Endothelial cell of umbilical vein (primary cell): ENCODE results near the gene DEPDC5. TPM values are rescaled to one million over a fixed set of nuclear protein-coding genes. Genes with fewer than 3 reads are reported as not detected.

ENCODE experiments used
- BruUV-seq: library from RNA; stranded (reverse); fragments of 400-500 nt; replicated peaks from 2 replicates; lab custom pipeline; 2021; lab: Mats Ljungman, UMichigan
- CTCF ChIA-PET: fragments of 300-600, 350-600 bp; sonication (Branson Sonifier 250); formaldehyde crosslinking; loops from one replicate; lab custom pipeline; 2021; ENCODE audit warnings: antibody characterized with exemption, inconsistent platforms; lab: Charles Lee
- POLR2A ChIA-PET: fragments of 300-600, 350-600 bp; sonication (Branson Sonifier 250); formaldehyde crosslinking; loops from one replicate; lab custom pipeline; 2021; ENCODE audit warnings: antibody characterized with exemption, inconsistent platforms; lab: Charles Lee
- DNase-seq: peaks from one replicate; pipeline ENCODE4 v3.0.0-alpha.2; 2011; ENCODE audit warnings: low read depth, low spot score
- FAIRE-seq: peaks from 2 replicates; lab custom pipeline; 2011; peaks lifted over from hg19 to GRCh38; lab: Jason Lieb, UNC
- H2AFZ ChIP-seq: 2 replicates; pipeline ENCODE4 v1.6.0; 2012; ENCODE audit warnings: low read depth, low read length, control low read depth, inconsistent platforms
- H3K27ac ChIP-seq: 2 replicates; pipeline ENCODE4 v1.5.1; 2011; ENCODE audit warnings: low read depth, mild to moderate bottlenecking, control low read depth, low read length, moderate library complexity; ENCODE audit not compliant: insufficient read depth
- H3K27me3 ChIP-seq, 2 experiments: 2 replicates each; pipeline versions ENCODE4 v1.6.0 to v1.6.1; 2011; ENCODE audit warnings: low read length in 2 of 2, mixed read lengths in 1 of 2; ENCODE audit not compliant: control insufficient read depth in 2 of 2, insufficient read depth in 2 of 2
- H3K36me3 ChIP-seq, 2 experiments: 2 replicates in 1 of 2; 3 replicates in 1 of 2; pipeline ENCODE4 v1.5.1; 2011; ENCODE audit warnings: low read length in 2 of 2, mild to moderate bottlenecking in 1 of 2, moderate library complexity in 1 of 2; ENCODE audit not compliant: control insufficient read depth in 2 of 2, insufficient read depth in 2 of 2; ENCODE audit errors: extremely low read depth in 1 of 2
- H3K4me1 ChIP-seq: 3 replicates; pipeline ENCODE4 v1.5.1; 2011; ENCODE audit warnings: mild to moderate bottlenecking, low read length; ENCODE audit not compliant: control insufficient read depth, insufficient read depth; ENCODE audit errors: extremely low read depth
- H3K4me2 ChIP-seq: 2 replicates; pipeline ENCODE4 v1.6.1; 2011; ENCODE audit warnings: low read length, control low read depth, mixed read lengths; ENCODE audit not compliant: insufficient read depth
- H3K4me3 ChIP-seq, 3 experiments: fragments of 200-600 bp in 1 of 3; sonication (generic), shearing (Covaris generic) in 1 of 3; replicated peaks in 1 of 3; 2 replicates each; pipeline ENCODE4 v1.5.1; 2011 to 2016; ENCODE audit warnings: control low read depth in 3 of 3, low read length in 3 of 3, mild to moderate bottlenecking in 2 of 3, inconsistent platforms in 1 of 3, low read depth in 1 of 3, moderate library complexity in 1 of 3; ENCODE audit not compliant: insufficient read depth in 1 of 3
- H3K79me2 ChIP-seq: 2 replicates; pipeline ENCODE4 v1.6.0; 2012; ENCODE audit warnings: low read length, inconsistent platforms; ENCODE audit not compliant: control insufficient read depth, insufficient read depth
- H3K9ac ChIP-seq: replicated peaks from 2 replicates; pipeline ENCODE3; 2011; ENCODE audit warnings: low read length, control low read depth; ENCODE audit not compliant: insufficient read depth; ENCODE audit errors: extremely low read depth
- H3K9me1 ChIP-seq: replicated peaks from 3 replicates; pipeline ENCODE4 v1.6.0; 2011; ENCODE audit warnings: mild to moderate bottlenecking, low read length; ENCODE audit not compliant: control insufficient read depth, insufficient read depth; ENCODE audit errors: extremely low read depth
- H3K9me3 ChIP-seq: replicated peaks from 2 replicates; pipeline ENCODE4 v1.5.1; 2012; ENCODE audit warnings: low read length, inconsistent platforms; ENCODE audit not compliant: control insufficient read depth, insufficient read depth
- H4K20me1 ChIP-seq: replicated peaks from 2 replicates; pipeline ENCODE3; 2011; ENCODE audit warnings: mild to moderate bottlenecking, low read length; ENCODE audit not compliant: control insufficient read depth, insufficient read depth; ENCODE audit errors: extremely low read depth
- EZH2 ChIP-seq: IDR thresholded peaks from 2 replicates; pipeline ENCODE4 v1.6.1; 2012; ENCODE audit warnings: borderline replicate concordance, low read depth, mild to moderate bottlenecking, moderate library complexity, low read length, inconsistent platforms; ENCODE audit not compliant: severe bottlenecking
- FOS ChIP-seq: IDR thresholded peaks from 2 replicates; pipeline ENCODE4 v1.6.1; 2011; ENCODE audit warnings: mild to moderate bottlenecking, low read length, moderate library complexity, borderline replicate concordance; ENCODE audit not compliant: insufficient read depth
- GATA2 ChIP-seq: IDR thresholded peaks from 2 replicates; pipeline ENCODE4 v1.7.0; 2011; ENCODE audit warnings: low read depth, mild to moderate bottlenecking, moderate library complexity, mixed read lengths, low read length; ENCODE audit not compliant: insufficient read length, insufficient read depth
- JUN ChIP-seq: IDR thresholded peaks from 2 replicates; pipeline ENCODE4 v1.6.1; 2011; ENCODE audit warnings: borderline replicate concordance, low read depth; ENCODE audit not compliant: insufficient read length, insufficient read depth
- MYC ChIP-seq: IDR thresholded peaks from one replicate; pipeline ENCODE4 v1.6.1; 2011; ENCODE audit warnings: mild to moderate bottlenecking, low read depth, low read length
- POLR2A ChIP-seq: IDR thresholded peaks from 2 replicates; pipeline ENCODE4 v1.6.1; 2012; ENCODE audit warnings: low read depth, mild to moderate bottlenecking, control low read depth, low read length
- POLR2AphosphoS5 ChIP-seq: IDR thresholded peaks from 2 replicates; pipeline ENCODE4 v1.6.1; 2012; ENCODE audit warnings: low read depth, mild to moderate bottlenecking, control low read depth, low read length, moderate library complexity; ENCODE audit not compliant: insufficient read depth
- dilution Hi-C: fragments of 300-500 bp; cut with MboI; formaldehyde crosslinking; loops from one replicate; pipeline ENCODE4 v1.15.0; 2019; ENCODE audit warnings: low sequenced_read_pairs; ENCODE audit not compliant: extremely low pct_ligation_motif_present
- intact Hi-C: fragments of 100-400 bp; cut with micrococcal nuclease; formaldehyde crosslinking; loops from one replicate; pipeline ENCODE4 v1.10.0; 2022
- polyA plus RNA-seq, 4 experiments: library from polyadenylated mRNA; depleted of rRNA in 3 of 4; stranded (reverse) in 3 of 4; unstranded in 1 of 4; fragments of >200 nt; gene quantifications; 2 replicates each; pipeline versions ENCODE4 v1.2.1 to v1.2.3, GENCODE V29; 2011 to 2012; ENCODE audit warnings: missing spikeins in 1 of 4
- total RNA-seq: library from RNA; stranded (reverse); gene quantifications from 2 replicates; pipeline ENCODE4 v1.2.3, GENCODE V29; 2021
- TF ChIP-seq, protein P1 (sequence below), 2 donors: IDR thresholded peaks; 1 replicate in 1 of 2; 2 replicates in 1 of 2; pipeline ENCODE4 v1.5.1; 2011; ENCODE audit warnings: low read length in 2 of 2, mild to moderate bottlenecking in 2 of 2, moderate library complexity in 2 of 2, control low read depth in 1 of 2, inconsistent platforms in 1 of 2, low read depth in 1 of 2; ENCODE audit not compliant: insufficient read depth in 1 of 2; ENCODE audit errors: extremely low read depth in 1 of 2
- TF ChIP-seq, protein P2 (sequence below): IDR thresholded peaks from 2 replicates; pipeline ENCODE4 v1.6.1; 2011; ENCODE audit not compliant: insufficient read depth, insufficient read length

The DEPDC5 gene
- total and polyA plus RNA-seq, 2 donors (not counting 3 experiments of a cell fraction or from before 2014, with no cell fraction given), result 13.1 to 36.6 TPM

DNA sequence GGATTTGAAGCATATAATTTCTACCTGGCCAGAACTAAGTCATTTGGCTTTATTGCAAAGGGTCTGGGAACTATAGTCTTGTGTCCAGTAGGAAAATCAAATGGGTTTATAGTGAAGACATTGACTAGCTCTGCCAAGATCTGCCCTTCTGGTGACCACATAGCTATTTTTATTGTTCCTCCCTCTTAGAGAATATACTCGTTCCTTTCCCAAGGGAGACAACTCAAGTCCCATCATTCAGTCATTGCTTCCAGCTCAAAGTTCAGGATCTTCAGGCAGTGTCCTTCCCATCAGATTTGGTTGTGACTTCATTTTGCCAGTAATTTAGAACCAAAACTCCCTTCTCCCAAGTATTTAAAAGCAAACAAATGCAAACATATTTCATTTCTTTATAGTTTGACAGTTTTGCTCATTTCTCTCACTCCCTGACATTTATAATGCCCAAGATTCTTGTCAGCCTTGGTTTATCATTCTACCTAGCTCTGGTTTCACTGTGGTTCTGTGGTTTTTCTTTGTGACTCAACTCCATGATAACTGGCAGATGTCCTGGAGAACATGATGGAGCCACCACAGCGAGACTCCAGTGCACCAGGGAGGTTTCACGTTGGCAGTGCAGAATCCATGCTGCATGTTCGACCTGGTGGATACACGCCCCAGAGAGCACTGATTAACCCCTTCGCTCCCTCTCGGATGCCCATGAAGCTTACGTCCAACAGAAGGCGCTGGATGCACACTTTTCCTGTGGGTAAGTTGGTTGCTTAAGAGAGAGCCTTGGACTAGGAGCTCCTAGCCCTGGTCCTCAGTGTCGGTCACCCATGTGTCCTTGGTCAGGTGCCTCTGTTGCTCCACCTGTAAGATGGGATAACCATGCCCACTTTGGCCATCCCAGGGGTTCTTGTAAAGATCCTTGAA, 64.9 kb downstream of the DEPDC5 start:
- Histone ChIP-seq H3K79me2 (no peaks in the 10 kb centered on the region), H3K27me3 (no peaks in the 10 kb centered on the region), H2AFZ (no peak overlapping the region), H3K4me1 (no peaks in the 10 kb centered on the region), H3K27ac (no peak overlapping the region), H3K9ac (no peak overlapping the region), H3K36me3 (peaks cover 16 to 34% of the 10 kb centered on the region in 2 experiments), H3K9me3 (no peaks in the 10 kb centered on the region), H3K4me2 (no peak overlapping the region), H4K20me1 (no peaks in the 10 kb centered on the region), H3K4me3 (no peak overlapping the region), H3K9me1 (no peaks in the 10 kb centered on the region)
- CTCF ChIA-PET, result interaction anchor here (0.6 to 2.0 kb wide), 3 partner anchors 11 to 151 kb away, joined by 3 to 11 read pairs (median 6); no protein-coding TSS in a partner anchor
- intact Hi-C loops (no loop called here), dilution Hi-C loops (no loop called here)
- no TSS peak for BruUV-seq
- POLR2A ChIA-PET, result interaction anchor here (0.7 kb wide), 1 partner anchor 113 kb away, joined by 3 read pairs; no protein-coding TSS in a partner anchor
- no peak for TF ChIP-seq POLR2AphosphoS5
- no peak for TF ChIP-seq POLR2A
- no peak for TF ChIP-seq JUN
- no peak for TF ChIP-seq GATA2
- TF ChIP-seq, protein P1, sequence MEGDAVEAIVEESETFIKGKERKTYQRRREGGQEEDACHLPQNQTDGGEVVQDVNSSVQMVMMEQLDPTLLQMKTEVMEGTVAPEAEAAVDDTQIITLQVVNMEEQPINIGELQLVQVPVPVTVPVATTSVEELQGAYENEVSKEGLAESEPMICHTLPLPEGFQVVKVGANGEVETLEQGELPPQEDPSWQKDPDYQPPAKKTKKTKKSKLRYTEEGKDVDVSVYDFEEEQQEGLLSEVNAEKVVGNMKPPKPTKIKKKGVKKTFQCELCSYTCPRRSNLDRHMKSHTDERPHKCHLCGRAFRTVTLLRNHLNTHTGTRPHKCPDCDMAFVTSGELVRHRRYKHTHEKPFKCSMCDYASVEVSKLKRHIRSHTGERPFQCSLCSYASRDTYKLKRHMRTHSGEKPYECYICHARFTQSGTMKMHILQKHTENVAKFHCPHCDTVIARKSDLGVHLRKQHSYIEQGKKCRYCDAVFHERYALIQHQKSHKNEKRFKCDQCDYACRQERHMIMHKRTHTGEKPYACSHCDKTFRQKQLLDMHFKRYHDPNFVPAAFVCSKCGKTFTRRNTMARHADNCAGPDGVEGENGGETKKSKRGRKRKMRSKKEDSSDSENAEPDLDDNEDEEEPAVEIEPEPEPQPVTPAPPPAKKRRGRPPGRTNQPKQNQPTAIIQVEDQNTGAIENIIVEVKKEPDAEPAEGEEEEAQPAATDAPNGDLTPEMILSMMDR (IDR thresholded peaks at IDR 0.05; ENCODE audit: extremely low read depth in 1 of 2, insufficient read depth in 1 of 2, low read depth in 1 of 2, low read length in 2 of 2), result no peak
- TF ChIP-seq FOS, result no peak
- TF ChIP-seq EZH2, result no peak
- TF ChIP-seq, protein P2, sequence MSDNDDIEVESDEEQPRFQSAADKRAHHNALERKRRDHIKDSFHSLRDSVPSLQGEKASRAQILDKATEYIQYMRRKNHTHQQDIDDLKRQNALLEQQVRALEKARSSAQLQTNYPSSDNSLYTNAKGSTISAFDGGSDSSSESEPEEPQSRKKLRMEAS, result no peak
- no peak for TF ChIP-seq MYC
- FAIRE-seq (no peak), DNase-seq (no peak)
